K562 (cell line): Measurements from ENCODE around the gene OR6K3. TPM values are rescaled to one million over a fixed set of nuclear protein-coding genes. Genes with fewer than 3 reads are reported as not detected.
A peak's percentile ranks its signal among the peaks of the same experiment; 100 is the strongest.
"Not testable (repeated sequence)": the region's sequence is repeated elsewhere in the genome, so short reads cannot be mapped to it uniquely, and the experiment has no call there.

Source experiments
- ATAC-seq: fragments of 200-7000 bp; cut with Tn5 transposase; 3 replicates; pipeline ENCODE4 v1.9.1; 2020; ENCODE audit warnings: moderate library complexity
- BruUV-seq: library from RNA; stranded (reverse); fragments of 400-500 nt; replicated peaks from 2 replicates; lab custom pipeline; 2021; lab: Mats Ljungman, UMichigan
- CTCF ChIA-PET: fragments of 300-600 bp; formaldehyde crosslinking; extraction: SDS; loops from one replicate; lab custom pipeline; 2021; ENCODE audit warnings: low intra/inter-chr PET ratio; lab: Yijun Ruan, JAX
- POLR2A ChIA-PET: fragments of 300-600, 350-650 bp; sonication (Branson Sonifier 250); formaldehyde crosslinking; extraction: SDS; loops from one replicate; lab custom pipeline; 2021; ENCODE audit warnings: antibody characterized with exemption, inconsistent platforms; lab: Yijun Ruan, JAX
- DNase-seq, 4 experiments: peaks; one replicate each; pipeline versions ENCODE4 v3.0.0 to v3.0.0-alpha.2; 2011 to 2018; ENCODE audit warnings: low spot score in 3 of 4, mixed read lengths in 3 of 4; ENCODE audit errors: extremely low read depth in 1 of 4
- FAIRE-seq: peaks from 2 replicates; lab custom pipeline; 2011; peaks lifted over from hg19 to GRCh38; lab: Jason Lieb, UNC
- H2AFZ ChIP-seq: 2 replicates; pipeline ENCODE4 v1.6.0; 2011; ENCODE audit warnings: low read depth, low read length, control low read depth, inconsistent platforms
- H3K27ac ChIP-seq: fragments of 200-600 bp; 3 replicates; pipeline ENCODE4 v1.8.0; 2011; ENCODE audit warnings: low read depth, mild to moderate bottlenecking, control low read depth, inconsistent platforms, low read length, moderate library complexity, mixed read lengths; ENCODE audit errors: extremely low read depth
- H3K27me3 ChIP-seq, 2 experiments: fragments of 300-600 bp in 1 of 2; 2 replicates in 1 of 2; 3 replicates in 1 of 2; pipeline versions ENCODE4 v1.6.0 to v1.8.0; 2011; ENCODE audit warnings: inconsistent platforms in 2 of 2, low read length in 2 of 2, mild to moderate bottlenecking in 1 of 2, mixed read lengths in 1 of 2, moderate library complexity in 1 of 2; ENCODE audit not compliant: control insufficient read depth in 2 of 2, insufficient read depth in 2 of 2
- H3K36me3 ChIP-seq: fragments of 300-600 bp; 3 replicates; pipeline ENCODE4 v1.8.0; 2011; ENCODE audit warnings: mild to moderate bottlenecking, low read length, inconsistent platforms; ENCODE audit not compliant: control insufficient read depth, insufficient read depth
- H3K4me1 ChIP-seq, 2 experiments: fragments of 200-600 bp in 1 of 2; replicated peaks in 1 of 2; 2 replicates in 1 of 2; 3 replicates in 1 of 2; pipeline versions ENCODE4 v1.5.1 to v1.8.0; 2011; ENCODE audit warnings: inconsistent platforms in 2 of 2, low read length in 2 of 2, mild to moderate bottlenecking in 1 of 2, mixed read lengths in 1 of 2, moderate library complexity in 1 of 2; ENCODE audit not compliant: control insufficient read depth in 2 of 2, insufficient read depth in 2 of 2
- H3K4me2 ChIP-seq: 2 replicates; pipeline ENCODE4 v1.6.1; 2011; ENCODE audit warnings: low read length, control low read depth, inconsistent platforms, mixed read lengths; ENCODE audit not compliant: insufficient read depth
- H3K4me3 ChIP-seq: fragments of 200-600 bp; sonication (generic), shearing (Covaris generic); 2 replicates; pipeline ENCODE4 v1.5.1; 2016; ENCODE audit warnings: control low read depth, inconsistent platforms
- H3K79me2 ChIP-seq: fragments of 200-600 bp; 3 replicates; pipeline ENCODE4 v1.8.0; 2011; ENCODE audit warnings: low read length, inconsistent platforms; ENCODE audit not compliant: control insufficient read depth, insufficient read depth
- H3K9ac ChIP-seq, 2 experiments: 2 replicates each; pipeline versions ENCODE4 v1.6.0 to v1.6.1; 2011; ENCODE audit warnings: low read depth in 2 of 2, low read length in 2 of 2, control low read depth in 1 of 2, inconsistent platforms in 1 of 2, mild to moderate bottlenecking in 1 of 2, mixed read lengths in 1 of 2; ENCODE audit not compliant: insufficient read depth in 1 of 2
- H3K9me1 ChIP-seq: one replicate; pipeline ENCODE4 v1.6.0; 2011; ENCODE audit warnings: inconsistent platforms, mild to moderate bottlenecking, low read length, moderate library complexity; ENCODE audit not compliant: control insufficient read depth, insufficient read depth
- H3K9me3 ChIP-seq: replicated peaks from 2 replicates; pipeline ENCODE4 v1.5.1; 2011; ENCODE audit warnings: low read depth, low read length, inconsistent platforms; ENCODE audit not compliant: control insufficient read depth, insufficient read depth
- H4K20me1 ChIP-seq: replicated peaks from 2 replicates; pipeline ENCODE4 v1.6.1; 2011; ENCODE audit warnings: low read length, inconsistent platforms, mixed read lengths; ENCODE audit not compliant: control insufficient read depth, insufficient read depth
- BCOR ChIP-seq: fragments of 450-650 bp; IDR thresholded peaks from 2 replicates; pipeline ENCODE4 v1.6.1; 2016
- BRD9 ChIP-seq: fragments of 450-650 bp; IDR thresholded peaks from 2 replicates; pipeline ENCODE4 v1.6.1; 2018; ENCODE audit warnings: low read depth; ENCODE audit not compliant: partially characterized antibody
- CBFA2T3 ChIP-seq: fragments of 450-650 bp; IDR thresholded peaks from 2 replicates; pipeline ENCODE4 v1.6.1; 2017
- CC2D1A ChIP-seq: fragments of 450-650 bp; IDR thresholded peaks from 2 replicates; pipeline ENCODE4 v1.6.1; 2017; ENCODE audit warnings: mild to moderate bottlenecking
- CHAMP1 ChIP-seq: fragments of 450-650 bp; IDR thresholded peaks from 2 replicates; pipeline ENCODE4 v1.6.1; 2016; ENCODE audit warnings: mild to moderate bottlenecking
- DMBX1 ChIP-seq: fragments of 250-450 bp; sonication (Bioruptor Pico); IDR thresholded peaks from 2 replicates; pipeline ENCODE4 v1.8.0; 2022; ENCODE audit warnings: inconsistent platforms, mild to moderate bottlenecking, moderate library complexity, borderline replicate concordance
- HDAC1 ChIP-seq, 2 experiments: fragments of 450-650 bp; IDR thresholded peaks; 2 replicates each; pipeline ENCODE4 v1.6.1; 2016 to 2017; ENCODE audit warnings: inconsistent platforms in 1 of 2, mild to moderate bottlenecking in 1 of 2, moderate library complexity in 1 of 2
- HDAC2 ChIP-seq: fragments of 450-650 bp; IDR thresholded peaks from 2 replicates; pipeline ENCODE4 v1.6.1; 2016; ENCODE audit warnings: mild to moderate bottlenecking
- HOXB6 ChIP-seq: fragments of 250-450 bp; sonication (Bioruptor Pico); IDR thresholded peaks from 2 replicates; pipeline ENCODE4 v1.5.1; 2022; ENCODE audit warnings: mild to moderate bottlenecking, borderline replicate concordance
- KDM1A ChIP-seq, 2 experiments: fragments of 450-650 bp; IDR thresholded peaks; 2 replicates each; pipeline ENCODE4 v1.6.1; 2016; ENCODE audit warnings: mild to moderate bottlenecking in 2 of 2
- POLR2AphosphoS5 ChIP-seq: IDR thresholded peaks from 2 replicates; pipeline ENCODE4 v1.6.1; 2011; ENCODE audit warnings: mild to moderate bottlenecking, low read depth, low read length, moderate library complexity; ENCODE audit not compliant: control insufficient read depth, insufficient read depth
- RBM25 ChIP-seq: fragments of 200-400 bp; formaldehyde crosslinking; IDR thresholded peaks from 2 replicates; pipeline ENCODE4 v1.6.1; 2018; ENCODE audit warnings: low read length, low read depth, moderate library complexity; ENCODE audit not compliant: severe bottlenecking
- SMARCA5 ChIP-seq: fragments of 450-650 bp; IDR thresholded peaks from 2 replicates; pipeline ENCODE4 v1.6.1; 2016
- THRAP3 ChIP-seq: fragments of 450-650 bp; IDR thresholded peaks from 2 replicates; pipeline ENCODE4 v1.6.1; 2016; ENCODE audit warnings: mild to moderate bottlenecking, inconsistent platforms, borderline replicate concordance
- ZNF146 ChIP-seq: IDR thresholded peaks from one replicate; pipeline ENCODE4 v1.6.1; 2018; ENCODE audit warnings: missing compliant biosample characterization; ENCODE audit not compliant: unreplicated experiment
- ZNF239 ChIP-seq: fragments of 250-450 bp; sonication (Bioruptor Pico); IDR thresholded peaks from 2 replicates; pipeline ENCODE4 v1.4.0; 2020; ENCODE audit warnings: mild to moderate bottlenecking
- WGBS: fragments of 100-300 bp; shearing (Covaris generic); methylation state at CpG from one replicate; pipeline ENCODE4 v1.1.6; 2016; ENCODE audit warnings: low coverage, mixed read lengths; ENCODE audit not compliant: insufficient coverage; ENCODE audit errors: missing lambda C conversion rate; 5-methylcytosine and 5-hydroxymethylcytosine counted together
- in situ Hi-C: fragments of 300-500 bp; cut with MboI; formaldehyde crosslinking; loops from 4 replicates; pipeline ENCODE4 v1.15.0; 2018; ENCODE audit warnings: inconsistent platforms, mixed read lengths
- intact Hi-C: fragments of 100-400 bp; cut with micrococcal nuclease; formaldehyde crosslinking; loops from 2 replicates; pipeline ENCODE4 v1.14.2; 2022
- polyA plus RNA-seq, 8 experiments: library from polyadenylated mRNA; depleted of rRNA in 4 of 8; stranded (reverse) in 5 of 8; unstranded in 3 of 8; fragments of >200 nt; fragmentation: Nextera tagmentation in 2 of 8; fragmentation: Illumina TruSeq in 1 of 8; extraction: Ambion mirVana in 2 of 8; extraction: Trizol in 1 of 8; gene quantifications; 2 replicates each; pipeline versions ENCODE4 v1.2.1 to v1.2.3, GENCODE V29; 2011 to 2014; ENCODE audit warnings: inconsistent platforms in 1 of 8, missing spikeins in 1 of 8
- total RNA-seq, 7 experiments: library from RNA; depleted of rRNA in 6 of 7; stranded (reverse); fragments of >200 nt in 6 of 7; fragmentation: Illumina TruSeq in 2 of 7; extraction: Trizol in 2 of 7; gene quantifications; 2 replicates each; pipeline versions ENCODE4 v1.2.1 to v1.2.3, GENCODE V29; 2011 to 2021; ENCODE audit warnings: low replicate concordance in 1 of 7
- TF ChIP-seq, protein P1 (sequence below): fragments of 250-450 bp; sonication (Bioruptor Pico); IDR thresholded peaks from 2 replicates; pipeline ENCODE4 v1.4.0; 2020; ENCODE audit warnings: mild to moderate bottlenecking, moderate library complexity, borderline replicate concordance

OR6K3 gene
- total and polyA plus RNA-seq, 9 of the 15 experiments (the other 6 are each of a cell fraction or from before 2014, with no cell fraction given) = not detected

DNA sequence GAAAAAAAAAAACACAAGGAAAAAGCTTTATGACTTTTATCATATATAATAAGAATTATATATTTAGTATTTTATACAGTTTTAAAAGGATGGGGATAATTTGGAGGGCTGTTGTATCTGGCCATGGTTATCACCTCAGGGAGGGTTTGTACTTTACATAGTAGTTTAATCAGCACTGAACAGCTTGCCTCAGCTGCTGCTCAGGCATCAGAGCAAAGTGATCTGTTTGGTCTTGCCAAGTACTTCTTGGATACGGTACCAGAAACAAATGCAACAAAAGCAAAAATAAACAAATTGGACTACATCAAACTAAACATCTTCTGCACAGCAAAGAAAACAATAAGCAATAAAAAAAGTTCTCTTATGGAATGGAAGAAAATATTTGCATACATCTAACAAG lies 31.4 kb downstream of the OR6K3 start (continued):
- TF ChIP-seq, protein P1, sequence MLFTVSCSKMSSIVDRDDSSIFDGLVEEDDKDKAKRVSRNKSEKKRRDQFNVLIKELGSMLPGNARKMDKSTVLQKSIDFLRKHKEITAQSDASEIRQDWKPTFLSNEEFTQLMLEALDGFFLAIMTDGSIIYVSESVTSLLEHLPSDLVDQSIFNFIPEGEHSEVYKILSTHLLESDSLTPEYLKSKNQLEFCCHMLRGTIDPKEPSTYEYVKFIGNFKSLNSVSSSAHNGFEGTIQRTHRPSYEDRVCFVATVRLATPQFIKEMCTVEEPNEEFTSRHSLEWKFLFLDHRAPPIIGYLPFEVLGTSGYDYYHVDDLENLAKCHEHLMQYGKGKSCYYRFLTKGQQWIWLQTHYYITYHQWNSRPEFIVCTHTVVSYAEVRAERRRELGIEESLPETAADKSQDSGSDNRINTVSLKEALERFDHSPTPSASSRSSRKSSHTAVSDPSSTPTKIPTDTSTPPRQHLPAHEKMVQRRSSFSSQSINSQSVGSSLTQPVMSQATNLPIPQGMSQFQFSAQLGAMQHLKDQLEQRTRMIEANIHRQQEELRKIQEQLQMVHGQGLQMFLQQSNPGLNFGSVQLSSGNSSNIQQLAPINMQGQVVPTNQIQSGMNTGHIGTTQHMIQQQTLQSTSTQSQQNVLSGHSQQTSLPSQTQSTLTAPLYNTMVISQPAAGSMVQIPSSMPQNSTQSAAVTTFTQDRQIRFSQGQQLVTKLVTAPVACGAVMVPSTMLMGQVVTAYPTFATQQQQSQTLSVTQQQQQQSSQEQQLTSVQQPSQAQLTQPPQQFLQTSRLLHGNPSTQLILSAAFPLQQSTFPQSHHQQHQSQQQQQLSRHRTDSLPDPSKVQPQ (CRISPR knock-in tag) = no peak
- TF ChIP-seq CC2D1A (peak; percentile 49; the same call in 1 of the 2 replicates), POLR2AphosphoS5 (0 out of 2 replicates have a peak, but pooled peaks have one; percentile 42), HOXB6 (CRISPR knock-in tag) (no peak), ZNF239 (CRISPR knock-in tag) (no peak), KDM1A (IDR thresholded peaks at IDR 0.05) (peak in 1 of 2 experiments; percentile 13; a peak in 1 of 4 replicates)

DNA sequence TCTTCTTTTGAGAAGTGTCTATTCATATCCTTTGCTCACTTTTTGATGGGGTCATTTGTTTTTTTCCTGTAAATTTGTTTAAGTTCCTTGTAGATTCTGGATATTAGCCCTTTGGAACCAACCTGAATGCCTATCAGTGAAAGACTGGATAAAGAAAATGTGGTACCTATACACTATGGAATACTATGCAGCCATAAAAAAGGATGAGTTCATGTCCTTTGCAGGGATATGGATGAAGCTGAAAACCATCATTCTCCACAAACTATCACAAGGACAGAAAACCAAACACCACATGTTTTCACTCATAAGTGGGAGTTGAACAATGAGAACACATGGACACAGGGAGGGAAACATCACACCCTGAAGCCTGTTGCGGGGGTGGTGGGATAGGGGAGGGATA lies 32.2 kb downstream of the OR6K3 start:
- TF ChIP-seq DMBX1 (CRISPR knock-in tag) (0 out of 2 replicates have a peak, but pooled peaks have one; percentile 15), HDAC2 (peak; percentile 85), CHAMP1 (peak; percentile 80), SMARCA5 (peak; percentile 36; the same call in 1 of the 2 replicates), ZNF146 (CRISPR knock-in tag) (peak; percentile 94), BCOR (peak; percentile 93), BRD9 (peak; percentile 41), CBFA2T3 (peak; percentile 2; the same call in 1 of the 2 replicates), HDAC1 (IDR thresholded peaks at IDR 0.05) (peak in 1 of 2 experiments; percentile 62; a peak in 1 of 4 replicates), RBM25 (peak; percentile 60), THRAP3 (peak; percentile 50; the same call in 1 of the 2 replicates), KDM1A (IDR thresholded peaks at IDR 0.05) (peak; percentile 86 to 92)
- FAIRE-seq, CTCF ChIA-PET, in situ Hi-C loops, POLR2A ChIA-PET, H3K27me3 ChIP-seq, DNase-seq, H3K4me2 ChIP-seq, H3K9ac ChIP-seq, H3K4me3 ChIP-seq, H3K9me3 ChIP-seq, BruUV-seq, H2AFZ ChIP-seq, ATAC-seq, H3K27ac ChIP-seq, H3K9me1 ChIP-seq, H4K20me1 ChIP-seq: not testable (repeated sequence)
- H3K79me2 ChIP-seq = peaks cover 32% of the 10 kb centered on the region
- WGBS = 100% methylated on average over 1 of the region's 1 CpG
- peaks cover under 1 to 16% of the 10 kb centered on the region in 2 experiments; a peak in 3 of 5 replicates for H3K4me1 ChIP-seq
- H3K36me3 ChIP-seq = peaks cover 15% of the 10 kb centered on the region
- intact Hi-C loops = loop anchor here (5.0 to 10.0 kb wide), 3 partner anchors 114 to 306 kb away; no protein-coding TSS in a partner anchor
